HEK293T (cell line): ENCODE measurements around the gene HBP1.
"Not testable (repeated sequence)": the region's sequence is repeated elsewhere in the genome, so short reads cannot be mapped to it uniquely, and the experiment has no call there.

ENCODE experiments used
- CTCF ChIA-PET: fragments of 350-600 bp; formaldehyde crosslinking; extraction: SDS; loops from one replicate; lab custom pipeline; 2021; ENCODE audit warnings: antibody characterized with exemption, inconsistent platforms; lab: Yijun Ruan, JAX
- POLR2A ChIA-PET: fragments of 350-600 bp; formaldehyde crosslinking; extraction: SDS; loops from one replicate; lab custom pipeline; 2020; ENCODE audit warnings: antibody characterized with exemption, inconsistent platforms; lab: Yijun Ruan, JAX
- DNase-seq: peaks from one replicate; pipeline ENCODE4 v3.0.0; 2012; ENCODE audit warnings: mixed read lengths; ENCODE audit errors: extremely low spot score
- ARNT ChIP-seq: fragments of 450-650 bp; IDR thresholded peaks from 2 replicates; pipeline ENCODE4 v1.6.1; 2017; ENCODE audit warnings: mild to moderate bottlenecking
- BHLHE40 ChIP-seq: fragments of 450-650 bp; IDR thresholded peaks from 2 replicates; pipeline ENCODE4 v1.6.1; 2016; ENCODE audit warnings: mild to moderate bottlenecking, moderate library complexity, borderline replicate concordance
- CTBP1 ChIP-seq: fragments of 450-650 bp; IDR thresholded peaks from 2 replicates; pipeline ENCODE4 v1.6.1; 2016; ENCODE audit warnings: borderline replicate concordance
- ELF4 ChIP-seq: fragments of 450-650 bp; IDR thresholded peaks from 2 replicates; pipeline ENCODE4 v1.6.1; 2017; ENCODE audit warnings: antibody characterized with exemption
- FOXA1 ChIP-seq: fragments of 450-650 bp; IDR thresholded peaks from 2 replicates; pipeline ENCODE4 v1.6.1; 2016; ENCODE audit warnings: mild to moderate bottlenecking
- FOXK2 ChIP-seq: fragments of 450-650 bp; IDR thresholded peaks from 2 replicates; pipeline ENCODE4 v1.6.1; 2016; ENCODE audit warnings: mild to moderate bottlenecking
- FOXM1 ChIP-seq: fragments of 450-650 bp; IDR thresholded peaks from 2 replicates; pipeline ENCODE4 v1.6.1; 2017; ENCODE audit warnings: mild to moderate bottlenecking, borderline replicate concordance
- HDGF ChIP-seq: fragments of 450-650 bp; IDR thresholded peaks from 2 replicates; pipeline ENCODE4 v1.6.1; 2017; ENCODE audit warnings: antibody characterized with exemption, borderline replicate concordance
- L3MBTL2 ChIP-seq: fragments of 450-650 bp; conservative IDR thresholded peaks from 2 replicates; pipeline ENCODE4 v1.6.1; 2016; ENCODE audit warnings: mild to moderate bottlenecking
- LEF1 ChIP-seq: fragments of 450-650 bp; IDR thresholded peaks from 2 replicates; pipeline ENCODE4 v1.6.1; 2017; ENCODE audit warnings: mild to moderate bottlenecking, borderline replicate concordance
- NFRKB ChIP-seq: fragments of 450-650 bp; IDR thresholded peaks from 2 replicates; pipeline ENCODE4 v1.6.1; 2016; ENCODE audit warnings: mild to moderate bottlenecking, moderate library complexity
- PKNOX1 ChIP-seq: fragments of 450-650 bp; IDR thresholded peaks from 2 replicates; pipeline ENCODE4 v1.6.1; 2016
- SP1 ChIP-seq: fragments of 450-650 bp; IDR thresholded peaks from 2 replicates; pipeline ENCODE4 v1.6.1; 2017
- SUZ12 ChIP-seq: fragments of 450-650 bp; IDR thresholded peaks from 2 replicates; pipeline ENCODE4 v1.6.1; 2016; ENCODE audit warnings: mild to moderate bottlenecking
- TARDBP ChIP-seq: fragments of 450-650 bp; IDR thresholded peaks from 2 replicates; pipeline ENCODE4 v1.6.1; 2016
- ZNF384 ChIP-seq: fragments of 450-650 bp; IDR thresholded peaks from 2 replicates; pipeline ENCODE4 v1.6.1; 2016

HBP1 gene

GRCh38 chr7:107234436-107234835 is 65.6 kb downstream of the HBP1 start:
- ChIA-PET POLR2A (no interaction called here), CTCF (no interaction called here)
- no peak for TF ChIP-seq BHLHE40
- no peak for TF ChIP-seq L3MBTL2
- no peak for TF ChIP-seq FOXA1
- DNase-seq, result no peak

GRCh38 chr7:107236862-107237261 is 68.1 kb downstream of the HBP1 start:
- ChIA-PET CTCF (no interaction called here), POLR2A (no interaction called here)
- no peak for DNase-seq
- TF ChIP-seq SUZ12 (no peak), CTBP1 (no peak), TARDBP (no peak), NFRKB (no peak), FOXA1 (no peak), HDGF (no peak), LEF1 (no peak), FOXM1 (no peak), L3MBTL2 (no peak), PKNOX1 (no peak), BHLHE40 (no peak), ELF4 (no peak), FOXK2 (no peak), ZNF384 (no peak), ARNT (no peak), SP1 (no peak)

- CTCF ChIA-PET, result no interaction called here
Measured at GRCh38 chr7:107237451-107237850, 68.6 kb downstream of the HBP1 start.

GRCh38 chr7:107242267-107242666 is 73.5 kb downstream of the HBP1 start:
- no peak for DNase-seq
- POLR2A ChIA-PET, result no interaction called here
- CTCF ChIA-PET, result no interaction called here
- TF ChIP-seq BHLHE40 (no peak), SP1 (no peak), HDGF (no peak), CTBP1 (no peak), ARNT (no peak), FOXM1 (no peak), PKNOX1 (no peak), ZNF384 (no peak), ELF4 (no peak), L3MBTL2 (no peak), NFRKB (no peak), FOXA1 (no peak), FOXK2 (no peak), TARDBP (no peak), LEF1 (no peak), SUZ12 (no peak)

More at GRCh38 chr7:107237451-107237850, 68.6 kb downstream of the HBP1 start:
- POLR2A ChIA-PET, result no interaction called here
- TF ChIP-seq L3MBTL2, result no peak
- no peak for DNase-seq

- ChIA-PET POLR2A (no interaction called here), CTCF (no interaction called here)
- no peak for DNase-seq
Measured at GRCh38 chr7:107244613-107245012, 75.8 kb downstream of the HBP1 start.

GRCh38 chr7:107246836-107247235 is 78.0 kb downstream of the HBP1 start:
- POLR2A ChIA-PET, CTCF ChIA-PET, DNase-seq: not testable (repeated sequence)

More at GRCh38 chr7:107244613-107245012, 75.8 kb downstream of the HBP1 start:
- TF ChIP-seq FOXK2 (no peak), FOXM1 (no peak), NFRKB (no peak), L3MBTL2 (no peak), LEF1 (no peak), CTBP1 (no peak), TARDBP (no peak), HDGF (no peak), ZNF384 (no peak), SUZ12 (no peak), BHLHE40 (no peak), PKNOX1 (no peak), FOXA1 (no peak), SP1 (no peak), ELF4 (no peak)

GRCh38 chr7:107248551-107249316 is 79.9 kb downstream of the HBP1 start:
- TF ChIP-seq L3MBTL2 (no peak), CTBP1 (no peak), PKNOX1 (no peak), FOXK2 (no peak), ZNF384 (no peak), ELF4 (no peak), SP1 (no peak), FOXA1 (no peak), HDGF (no peak), ARNT (no peak), LEF1 (no peak), BHLHE40 (no peak)
- no peak for DNase-seq
- ChIA-PET CTCF (no interaction called here), POLR2A (no interaction called here)
